Panc1 (cell line): Measurements from ENCODE around the gene TRPM7. TPM values are rescaled to one million over a fixed set of nuclear protein-coding genes. Genes with fewer than 3 reads are reported as not detected.
"Not testable (repeated sequence)": the region's sequence is repeated elsewhere in the genome, so short reads cannot be mapped to it uniquely, and the experiment has no call there.

Experiments
- ATAC-seq: fragments of 200-7000 bp; cut with Tn5 transposase; 2 replicates; pipeline ENCODE4 v1.9.1; 2020; ENCODE audit warnings: mild to moderate bottlenecking, moderate library complexity
- BruUV-seq: library from RNA; stranded (reverse); fragments of 400-500 nt; replicated peaks from 2 replicates; lab custom pipeline; 2021; lab: Mats Ljungman, UMichigan
- CTCF ChIA-PET: fragments of 300-600 bp; sonication (Branson Sonifier 250); formaldehyde crosslinking; loops from one replicate; lab custom pipeline; 2022; ENCODE audit warnings: antibody characterized with exemption; lab: Charles Lee
- POLR2A ChIA-PET: fragments of 300-600 bp; sonication (Branson Sonifier 250); formaldehyde crosslinking; loops from one replicate; lab custom pipeline; 2022; ENCODE audit warnings: antibody characterized with exemption; lab: Charles Lee
- DNase-seq: peaks from one replicate; pipeline ENCODE4 v3.0.0-alpha.2; 2010; ENCODE audit warnings: low read depth, low spot score
- H3K27ac ChIP-seq: 2 replicates; pipeline ENCODE4 v1.5.1; 2011; ENCODE audit warnings: mild to moderate bottlenecking, low read length, inconsistent platforms
- H3K27me3 ChIP-seq: fragments of 200-500 bp; sonication (Bioruptor generic); 2 replicates; pipeline ENCODE4 v1.6.0; 2014; ENCODE audit warnings: low read length, inconsistent platforms; ENCODE audit not compliant: control insufficient read depth, insufficient read depth
- H3K36me3 ChIP-seq: fragments of 200-500 bp; sonication (Bioruptor generic); 2 replicates; pipeline ENCODE4 v1.5.1; 2014; ENCODE audit warnings: inconsistent platforms, mild to moderate bottlenecking, low read length, moderate library complexity; ENCODE audit not compliant: control insufficient read depth, insufficient read depth
- H3K4me1 ChIP-seq: 2 replicates; pipeline ENCODE4 v1.5.1; 2011; ENCODE audit warnings: inconsistent platforms, mild to moderate bottlenecking, low read length, moderate library complexity; ENCODE audit not compliant: control insufficient read depth, insufficient read depth
- H3K4me3 ChIP-seq, 2 experiments: 2 replicates each; pipeline ENCODE4 v1.5.1; 2011 to 2012; ENCODE audit warnings: low read depth in 2 of 2, low read length in 2 of 2, mild to moderate bottlenecking in 2 of 2, inconsistent platforms in 1 of 2, moderate library complexity in 1 of 2
- H3K9me3 ChIP-seq: fragments of 200-500 bp; sonication (Bioruptor generic); 2 replicates; pipeline ENCODE4 v1.5.1; 2014; ENCODE audit warnings: low read depth, mild to moderate bottlenecking, inconsistent platforms, low read length, moderate library complexity; ENCODE audit not compliant: control insufficient read depth, insufficient read depth
- CTCF ChIP-seq: fragments of 450-650 bp; IDR thresholded peaks from 2 replicates; pipeline ENCODE4 v1.5.1; 2017; ENCODE audit warnings: mild to moderate bottlenecking
- POLR2AphosphoS5 ChIP-seq: IDR thresholded peaks from 2 replicates; pipeline ENCODE4 v1.6.1; 2012; ENCODE audit warnings: mild to moderate bottlenecking, low read depth, low read length, moderate library complexity
- REST ChIP-seq, 2 experiments: IDR thresholded peaks; 2 replicates each; pipeline ENCODE4 v1.6.1; 2011 to 2012; ENCODE audit warnings: low read depth in 2 of 2, control low read depth in 1 of 2, low read length in 1 of 2, mild to moderate bottlenecking in 1 of 2, moderate library complexity in 1 of 2; ENCODE audit not compliant: insufficient read depth in 1 of 2
- SIN3A ChIP-seq: IDR thresholded peaks from 2 replicates; pipeline ENCODE4 v1.6.1; 2012; ENCODE audit warnings: low read depth, mild to moderate bottlenecking, low read length, moderate library complexity, borderline replicate concordance; ENCODE audit not compliant: insufficient read depth
- TCF7L2 ChIP-seq: IDR thresholded peaks from 2 replicates; pipeline ENCODE4 v1.6.1; 2011; ENCODE audit warnings: mild to moderate bottlenecking, low read depth, low read length, inconsistent platforms
- in situ Hi-C: cut with HindIII; loops from 2 replicates; pipeline ENCODE4 v1.10.0; 2016; ENCODE audit warnings: low sequenced_read_pairs, low pct_unique_long_range_greater_than_20kb
- intact Hi-C: fragments of 100-400 bp; cut with micrococcal nuclease; formaldehyde crosslinking; loops from one replicate; pipeline ENCODE4 v1.10.0; 2022; ENCODE audit not compliant: unreplicated experiment
- total RNA-seq: library from RNA; stranded (reverse); gene quantifications from one replicate; pipeline ENCODE4 v1.2.1, GENCODE V29; 2021; ENCODE audit not compliant: unreplicated experiment

The TRPM7 gene
- total RNA-seq, 1 experiment from 2014 or later: 44.9 TPM

GRCh38 chr15:50698101-50698500, 11.5 kb upstream of the TRPM7 start:
- no peak overlapping the region for H3K4me3 ChIP-seq
- in situ Hi-C loops (no loop called here), intact Hi-C loops (no loop called here)
- H3K36me3 ChIP-seq: no peaks in the 10 kb centered on the region
- ChIA-PET CTCF (no interaction called here), POLR2A (no interaction called here)
- no peaks in the 10 kb centered on the region for H3K9me3 ChIP-seq
- TF ChIP-seq REST (IDR thresholded peaks at IDR 0.05; ENCODE audit: insufficient read depth in 1 of 2, low read depth in 2 of 2, low read length in 1 of 2) (no peak), CTCF (no peak), TCF7L2 (no peak), POLR2AphosphoS5 (no peak), SIN3A (no peak)
- BruUV-seq: no TSS peak
- ATAC-seq: no peak
- no peak for DNase-seq
- H3K4me1 ChIP-seq: no peaks in the 10 kb centered on the region
- no peaks in the 10 kb centered on the region for H3K27me3 ChIP-seq
- H3K27ac ChIP-seq: no peak overlapping the region

- no peak for ATAC-seq
- intact Hi-C loops: no loop called here
- ChIA-PET POLR2A (interaction anchor here (0.6 kb wide), 1 partner anchor 8 kb away, joined by 13 read pairs; no protein-coding TSS in a partner anchor), CTCF (no interaction called here)
- no peak for DNase-seq
- Histone ChIP-seq H3K27ac (no peak overlapping the region), H3K9me3 (no peaks in the 10 kb centered on the region), H3K27me3 (no peaks in the 10 kb centered on the region), H3K4me1 (no peaks in the 10 kb centered on the region), H3K4me3 (no peak overlapping the region), H3K36me3 (no peaks in the 10 kb centered on the region)
- BruUV-seq: no TSS peak
- TF ChIP-seq REST (IDR thresholded peaks at IDR 0.05; ENCODE audit: insufficient read depth in 1 of 2, low read depth in 2 of 2, low read length in 1 of 2) (no peak), SIN3A (no peak), TCF7L2 (no peak), CTCF (no peak), POLR2AphosphoS5 (no peak)
- in situ Hi-C loops: no loop called here
Measured at GRCh38 chr15:50697109-50697797, 10.7 kb upstream of the TRPM7 start.

- H3K4me3 ChIP-seq, BruUV-seq, intact Hi-C loops, CTCF ChIA-PET, H3K27ac ChIP-seq, H3K4me1 ChIP-seq, H3K9me3 ChIP-seq, ATAC-seq, H3K27me3 ChIP-seq, in situ Hi-C loops, H3K36me3 ChIP-seq, DNase-seq: not testable (repeated sequence)
- POLR2A ChIA-PET: interaction anchor here (0.6 kb wide), 2 partner anchors 66 to 257 kb away, joined by 3 to 6 read pairs; no protein-coding TSS in a partner anchor
Measured at GRCh38 chr15:50694634-50695165, 8.1 kb upstream of the TRPM7 start.
